SJCRH30 (cell line): ENCODE data around the gene TRRAP. TPM values are rescaled to one million over a fixed set of nuclear protein-coding genes. Genes with fewer than 3 reads are reported as not detected.

Experiments used
- DNase-seq, 2 experiments: peaks; one replicate each; pipeline ENCODE4 v3.0.0-alpha.2; 2015 to 2020
- H3K27ac ChIP-seq: fragments of 250-450 bp; sonication (Bioruptor Pico); 2 replicates; pipeline ENCODE4 v1.5.1; 2020; ENCODE audit warnings: mild to moderate bottlenecking, moderate library complexity
- H3K27me3 ChIP-seq: fragments of 250-450 bp; sonication (Bioruptor Pico); 2 replicates; pipeline ENCODE4 v1.5.1; 2020; ENCODE audit warnings: mild to moderate bottlenecking, moderate library complexity
- H3K36me3 ChIP-seq: fragments of 250-450 bp; sonication (Bioruptor Pico); 2 replicates; pipeline ENCODE4 v1.5.1; 2020; ENCODE audit warnings: mild to moderate bottlenecking, moderate library complexity
- H3K4me1 ChIP-seq: fragments of 250-450 bp; sonication (Bioruptor Pico); 2 replicates; pipeline ENCODE4 v1.5.1; 2020; ENCODE audit warnings: mild to moderate bottlenecking, moderate library complexity
- H3K4me3 ChIP-seq: fragments of 250-450 bp; sonication (Bioruptor Pico); 2 replicates; pipeline ENCODE4 v1.5.1; 2020; ENCODE audit warnings: mild to moderate bottlenecking, moderate library complexity
- H3K9me3 ChIP-seq: fragments of 250-450 bp; sonication (Bioruptor Pico); replicated peaks from 2 replicates; pipeline ENCODE4 v1.5.1; 2020; ENCODE audit warnings: mild to moderate bottlenecking, moderate library complexity
- total RNA-seq: library from RNA; depleted of rRNA; stranded (reverse); fragments of >200 nt; shearing (Covaris generic); gene quantifications from 2 replicates; pipeline ENCODE4 v1.2.3, GENCODE V29; 2014

Gene TRRAP
- total RNA-seq, 1 experiment from 2014 or later, result 28.7 TPM

DNA sequence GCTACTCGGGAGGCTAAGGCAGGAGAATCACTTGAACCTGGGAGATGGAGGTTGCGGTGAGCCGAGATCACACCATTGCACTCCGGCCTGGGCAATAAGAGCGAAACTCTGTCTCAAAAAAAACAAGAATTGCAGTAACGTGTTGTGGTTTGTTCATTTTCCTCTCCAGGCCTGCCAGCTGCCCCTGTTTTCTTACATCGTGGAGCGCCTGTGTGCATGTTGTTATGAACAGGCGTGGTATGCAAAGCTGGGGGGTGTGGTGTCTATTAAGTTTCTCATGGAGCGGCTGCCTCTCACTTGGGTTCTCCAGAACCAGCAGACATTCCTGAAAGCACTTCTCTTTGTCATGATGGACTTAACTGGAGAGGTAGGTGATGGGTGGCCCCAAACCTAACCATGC lies 52.1 kb downstream of the TRRAP start:
- Histone ChIP-seq H3K27ac (no peak overlapping the region), H3K4me1 (peaks cover 19% of the 10 kb centered on the region), H3K36me3 (peaks cover 77% of the 10 kb centered on the region), H3K9me3 (no peaks in the 10 kb centered on the region), H3K27me3 (no peaks in the 10 kb centered on the region), H3K4me3 (no peak overlapping the region)
- DNase-seq, result no peak

DNA sequence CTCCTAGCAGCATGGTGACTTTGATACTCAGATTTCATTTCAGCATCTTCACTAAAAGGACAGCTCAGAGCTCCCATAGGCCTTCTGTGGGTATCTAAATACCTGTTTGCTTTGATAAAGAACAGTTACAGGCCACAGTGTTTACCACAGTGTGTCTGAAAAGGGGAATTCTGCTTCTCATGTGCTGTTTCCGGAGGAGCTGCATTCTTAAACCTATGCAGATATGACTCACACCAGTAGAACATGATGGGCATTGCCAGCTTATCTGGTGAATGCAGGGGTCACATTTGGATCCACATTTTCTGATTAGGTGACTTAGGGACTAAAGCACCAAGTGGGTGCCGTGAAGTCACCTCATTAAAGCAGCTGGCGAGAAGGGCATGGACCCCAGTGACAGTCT lies 52.6 kb downstream of the TRRAP start:
- no peaks in the 10 kb centered on the region for H3K27me3 ChIP-seq
- no peak overlapping the region for H3K27ac ChIP-seq
- peaks cover 22% of the 10 kb centered on the region for H3K4me1 ChIP-seq
- no peaks in the 10 kb centered on the region for H3K9me3 ChIP-seq
- DNase-seq, result no peak
- no peak overlapping the region for H3K4me3 ChIP-seq
- H3K36me3 ChIP-seq, result peaks cover 72% of the 10 kb centered on the region

DNA sequence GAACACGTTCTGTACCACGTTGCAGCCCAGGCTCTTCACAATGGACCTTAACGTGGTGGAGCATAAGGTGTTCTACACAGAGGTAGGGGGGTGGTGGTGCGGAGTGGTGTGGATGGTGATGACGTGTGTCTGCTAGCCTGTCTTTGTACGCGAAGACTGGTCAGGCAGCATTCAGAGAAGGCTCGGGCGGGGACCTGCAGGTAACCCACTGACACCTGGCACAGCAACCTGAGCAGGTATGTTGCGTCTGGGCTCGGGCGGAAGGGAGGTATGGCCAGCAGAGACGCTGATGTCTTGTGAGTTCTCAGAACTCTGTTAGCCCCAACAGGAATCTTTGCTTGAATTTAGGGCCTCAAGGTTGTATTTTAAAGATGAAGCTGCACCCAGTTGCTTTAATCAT lies 55.0 kb downstream of the TRRAP start:
- Histone ChIP-seq H3K36me3 (peaks cover 71% of the 10 kb centered on the region), H3K9me3 (no peaks in the 10 kb centered on the region), H3K4me1 (peaks cover 27% of the 10 kb centered on the region), H3K27ac (no peak overlapping the region), H3K27me3 (no peaks in the 10 kb centered on the region), H3K4me3 (no peak overlapping the region)
- no peak for DNase-seq

DNA sequence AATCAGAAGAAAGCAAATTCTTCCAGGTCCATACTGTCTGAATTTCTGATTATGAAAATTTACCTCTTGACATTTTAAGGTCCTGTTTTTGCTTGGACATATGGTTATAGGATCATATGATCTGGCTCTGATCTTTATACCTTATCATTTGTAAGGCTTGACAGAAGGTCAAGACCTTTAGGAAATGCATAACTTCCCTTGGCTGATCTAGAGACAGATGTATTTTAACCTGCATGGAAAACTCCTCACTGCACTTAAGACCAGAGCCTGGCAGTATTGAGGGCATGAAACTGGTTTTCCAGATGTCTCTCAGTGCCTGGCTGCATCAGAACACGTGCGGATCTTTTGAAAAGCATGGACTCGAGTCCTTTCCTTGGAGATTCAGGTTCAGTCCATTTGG lies 55.9 kb downstream of the TRRAP start:
- peaks cover 72% of the 10 kb centered on the region for H3K36me3 ChIP-seq

DNA sequence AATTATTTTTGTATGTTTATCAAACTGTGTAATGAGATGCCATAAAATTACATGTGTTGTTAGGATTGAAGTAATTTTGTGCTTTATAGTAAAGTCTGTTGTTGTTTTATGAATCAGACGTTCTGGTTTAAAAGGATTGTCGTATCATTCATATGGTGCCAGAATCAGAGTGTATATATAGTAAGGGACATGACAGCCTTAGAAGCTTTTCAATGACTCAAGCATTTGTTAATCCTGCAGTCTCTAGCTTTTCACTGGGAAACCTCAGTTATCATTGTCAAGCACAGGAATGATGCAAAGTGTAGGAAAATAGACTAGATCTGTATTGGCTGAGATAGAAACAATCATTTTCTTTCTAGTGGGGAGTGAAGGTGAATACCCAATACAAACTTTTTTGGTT lies 57.5 kb downstream of the TRRAP start:
- H3K4me1 ChIP-seq, result peaks cover 27% of the 10 kb centered on the region
- no peak overlapping the region for H3K4me3 ChIP-seq
- peak overlapping the region; percentile 64 for H3K27ac ChIP-seq
- H3K36me3 ChIP-seq, result peaks cover 72% of the 10 kb centered on the region
- no peaks in the 10 kb centered on the region for H3K9me3 ChIP-seq
- no peaks in the 10 kb centered on the region for H3K27me3 ChIP-seq
- peak in 1 of 2 experiments; percentile 25 for DNase-seq

More for the DNA sequence above, 55.9 kb downstream of the TRRAP start:
- Histone ChIP-seq H3K27me3 (no peaks in the 10 kb centered on the region), H3K27ac (peak overlapping the region; percentile 64; the same call in 1 of the 2 replicates), H3K9me3 (no peaks in the 10 kb centered on the region), H3K4me1 (peaks cover 27% of the 10 kb centered on the region), H3K4me3 (no peak overlapping the region)
- no peak for DNase-seq

DNA sequence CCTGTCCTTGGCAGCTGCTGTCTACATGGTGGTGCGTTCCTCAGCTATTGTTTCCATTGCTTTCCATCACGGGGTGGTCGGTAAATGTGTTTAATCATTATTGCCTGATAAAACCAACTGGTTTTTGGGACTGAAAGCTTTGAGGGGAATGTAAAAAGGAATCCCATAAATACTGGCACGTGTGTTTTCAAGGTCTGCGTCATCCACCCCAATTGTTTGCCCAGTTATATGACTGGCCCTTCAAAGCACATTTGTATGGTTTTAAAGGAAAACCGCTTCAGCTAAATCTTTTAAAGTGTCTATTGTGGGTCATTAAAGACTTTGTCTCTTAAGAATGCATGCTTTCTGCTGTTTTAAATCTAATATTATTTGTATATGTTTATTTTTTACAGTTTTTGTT lies 65.0 kb downstream of the TRRAP start:
- H3K36me3 ChIP-seq, result peaks cover 65% of the 10 kb centered on the region
- no peaks in the 10 kb centered on the region for H3K9me3 ChIP-seq
- H3K4me3 ChIP-seq, result no peak overlapping the region
- no peak overlapping the region for H3K27ac ChIP-seq
- no peaks in the 10 kb centered on the region for H3K27me3 ChIP-seq
- DNase-seq, result no peak
- no peaks in the 10 kb centered on the region for H3K4me1 ChIP-seq

DNA sequence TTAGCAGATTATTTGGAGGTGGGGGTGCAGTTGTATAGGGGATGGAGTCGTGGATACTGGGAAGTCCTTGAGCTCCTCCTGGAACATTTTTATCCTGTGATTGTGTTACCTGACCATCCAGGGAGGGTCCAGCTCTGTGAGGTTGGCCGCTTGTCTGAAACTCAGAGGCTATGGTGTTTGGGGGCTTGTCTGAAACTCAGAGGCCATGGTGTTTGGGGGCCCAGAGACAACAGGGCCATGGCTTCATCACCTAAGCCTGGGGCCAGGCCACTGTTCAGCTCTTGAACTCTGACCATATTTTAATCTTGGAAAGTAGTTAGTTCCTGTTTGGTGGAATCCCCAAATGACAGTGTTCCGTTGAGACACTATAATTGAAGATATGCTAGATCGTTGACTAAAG lies 66.1 kb downstream of the TRRAP start:
- no peak for DNase-seq
- H3K36me3 ChIP-seq, result peaks cover 66% of the 10 kb centered on the region
- no peaks in the 10 kb centered on the region for H3K9me3 ChIP-seq
- no peaks in the 10 kb centered on the region for H3K27me3 ChIP-seq
- no peak overlapping the region for H3K27ac ChIP-seq
- H3K4me3 ChIP-seq, result no peak overlapping the region
- H3K4me1 ChIP-seq, result no peaks in the 10 kb centered on the region

DNA sequence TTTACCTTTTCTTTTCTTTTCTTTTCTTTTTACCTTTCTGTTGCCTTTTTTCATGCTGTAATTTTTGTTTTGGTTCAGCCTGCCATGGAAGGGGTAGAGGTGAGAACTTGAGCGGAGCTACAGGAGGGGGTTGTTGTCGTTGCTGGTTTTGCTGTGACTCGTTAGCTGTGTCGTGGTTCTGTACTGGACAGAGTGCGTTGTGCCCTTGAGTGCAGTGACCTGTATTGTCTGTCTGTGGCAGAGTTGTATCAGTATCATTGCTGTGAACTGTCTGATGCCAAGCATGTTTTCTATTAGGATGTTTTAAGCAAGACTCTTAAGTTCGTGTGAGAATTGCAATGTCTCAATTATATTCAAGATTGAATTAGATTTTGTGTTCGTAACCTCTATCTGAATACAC lies 67.5 kb downstream of the TRRAP start:
- peaks cover 70% of the 10 kb centered on the region for H3K36me3 ChIP-seq
- DNase-seq, result no peak
- H3K9me3 ChIP-seq, result no peaks in the 10 kb centered on the region

GRCh38 chr7:98946389-98946788 lies 68.1 kb downstream of the TRRAP start:
- Histone ChIP-seq H3K4me3 (no peak overlapping the region), H3K27ac (no peak overlapping the region), H3K36me3 (peaks cover 74% of the 10 kb centered on the region), H3K9me3 (no peaks in the 10 kb centered on the region), H3K4me1 (no peaks in the 10 kb centered on the region), H3K27me3 (no peaks in the 10 kb centered on the region)
- no peak for DNase-seq

More for the DNA sequence above, 67.5 kb downstream of the TRRAP start:
- Histone ChIP-seq H3K27ac (no peak overlapping the region), H3K4me3 (no peak overlapping the region), H3K4me1 (no peaks in the 10 kb centered on the region), H3K27me3 (no peaks in the 10 kb centered on the region)

GRCh38 chr7:98949336-98950044 lies 71.2 kb downstream of the TRRAP start:
- no peaks in the 10 kb centered on the region for H3K4me1 ChIP-seq
- H3K9me3 ChIP-seq, result no peaks in the 10 kb centered on the region
- no peak overlapping the region for H3K27ac ChIP-seq
- H3K4me3 ChIP-seq, result no peak overlapping the region
- no peaks in the 10 kb centered on the region for H3K27me3 ChIP-seq
- DNase-seq, result no peak
- H3K36me3 ChIP-seq, result peaks cover 79% of the 10 kb centered on the region

DNA sequence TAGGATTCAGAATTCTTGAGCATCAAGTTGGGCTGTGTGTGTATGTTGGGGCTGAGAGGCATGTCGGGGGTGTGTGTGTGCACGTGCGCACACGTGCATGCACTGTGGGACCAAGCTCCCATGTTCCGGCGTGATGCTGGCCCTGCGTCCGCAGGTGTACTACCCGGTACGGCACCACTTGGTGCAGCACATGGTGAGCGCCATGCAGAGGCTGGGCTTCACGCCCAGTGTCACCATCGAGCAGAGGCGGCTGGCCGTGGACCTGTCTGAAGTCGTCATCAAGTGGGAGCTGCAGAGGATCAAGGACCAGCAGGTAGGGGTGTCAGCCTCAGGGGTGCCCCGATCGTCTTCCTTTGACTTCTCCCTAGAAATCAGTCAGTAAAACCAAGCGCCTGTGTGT lies 77.7 kb downstream of the TRRAP start:
- Histone ChIP-seq H3K9me3 (no peaks in the 10 kb centered on the region), H3K27me3 (no peaks in the 10 kb centered on the region), H3K27ac (no peak overlapping the region), H3K4me3 (no peak overlapping the region), H3K4me1 (no peaks in the 10 kb centered on the region), H3K36me3 (peaks cover 79% of the 10 kb centered on the region)
- DNase-seq, result no peak

- Histone ChIP-seq H3K9me3 (no peaks in the 10 kb centered on the region), H3K27me3 (no peaks in the 10 kb centered on the region), H3K36me3 (peaks cover 79% of the 10 kb centered on the region), H3K4me1 (no peaks in the 10 kb centered on the region), H3K4me3 (no peak overlapping the region), H3K27ac (no peak overlapping the region)
- no peak for DNase-seq
These were observed 78.1 kb downstream of the TRRAP start for GRCh38 chr7:98956469-98956868.

GRCh38 chr7:98956937-98957336 lies 78.6 kb downstream of the TRRAP start:
- no peaks in the 10 kb centered on the region for H3K4me1 ChIP-seq
- peaks cover 79% of the 10 kb centered on the region for H3K36me3 ChIP-seq
- no peaks in the 10 kb centered on the region for H3K9me3 ChIP-seq
- H3K27ac ChIP-seq, result no peak overlapping the region
- no peak overlapping the region for H3K4me3 ChIP-seq
- H3K27me3 ChIP-seq, result no peaks in the 10 kb centered on the region
- no peak for DNase-seq

DNA sequence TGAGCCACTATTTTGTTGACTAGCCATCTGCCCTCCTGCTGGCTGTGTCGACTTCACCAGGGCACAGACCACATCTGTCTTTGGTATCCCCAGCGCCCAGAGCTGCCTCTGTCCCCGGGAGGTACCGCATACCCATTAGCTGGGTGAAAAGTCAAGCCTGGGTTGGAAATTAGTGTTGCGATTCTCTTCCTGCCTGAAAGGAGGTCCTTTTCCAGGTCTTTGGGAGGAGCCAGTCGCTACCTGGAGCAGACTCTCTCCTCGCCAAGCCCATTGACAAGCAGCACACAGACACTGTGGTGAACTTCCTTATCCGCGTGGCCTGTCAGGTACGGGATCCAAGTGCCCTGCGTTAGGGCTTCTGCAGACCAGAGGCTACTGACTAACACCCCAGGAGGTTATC lies 79.4 kb downstream of the TRRAP start:
- DNase-seq, result no peak
- Histone ChIP-seq H3K4me3 (no peak overlapping the region), H3K4me1 (no peaks in the 10 kb centered on the region), H3K27ac (no peak overlapping the region), H3K9me3 (no peaks in the 10 kb centered on the region), H3K27me3 (no peaks in the 10 kb centered on the region), H3K36me3 (peaks cover 79% of the 10 kb centered on the region)

DNA sequence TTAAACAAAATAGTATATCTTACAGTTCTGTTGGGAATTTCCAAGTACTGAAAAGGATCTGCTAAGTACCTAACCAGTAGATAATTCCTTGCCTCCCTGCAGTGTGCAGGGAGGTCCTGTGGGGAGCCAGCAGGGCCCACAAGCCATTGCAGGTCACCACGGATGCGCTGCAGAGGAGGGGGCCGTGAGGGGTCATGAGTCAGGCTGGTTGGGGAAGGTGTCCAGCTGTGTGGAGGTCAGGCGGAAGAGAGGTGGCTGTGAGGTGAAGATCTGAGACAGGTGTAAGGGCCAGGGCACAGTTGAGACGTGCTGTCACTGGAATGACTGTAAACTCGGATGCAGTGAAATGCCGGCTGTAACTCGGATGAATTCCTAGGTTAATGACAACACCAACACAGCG lies 80.6 kb downstream of the TRRAP start:
- H3K36me3 ChIP-seq, result peaks cover 79% of the 10 kb centered on the region
- no peak overlapping the region for H3K27ac ChIP-seq
- no peaks in the 10 kb centered on the region for H3K4me1 ChIP-seq
- DNase-seq, result no peak
- H3K9me3 ChIP-seq, result no peaks in the 10 kb centered on the region
- no peaks in the 10 kb centered on the region for H3K27me3 ChIP-seq
- H3K4me3 ChIP-seq, result no peak overlapping the region

DNA sequence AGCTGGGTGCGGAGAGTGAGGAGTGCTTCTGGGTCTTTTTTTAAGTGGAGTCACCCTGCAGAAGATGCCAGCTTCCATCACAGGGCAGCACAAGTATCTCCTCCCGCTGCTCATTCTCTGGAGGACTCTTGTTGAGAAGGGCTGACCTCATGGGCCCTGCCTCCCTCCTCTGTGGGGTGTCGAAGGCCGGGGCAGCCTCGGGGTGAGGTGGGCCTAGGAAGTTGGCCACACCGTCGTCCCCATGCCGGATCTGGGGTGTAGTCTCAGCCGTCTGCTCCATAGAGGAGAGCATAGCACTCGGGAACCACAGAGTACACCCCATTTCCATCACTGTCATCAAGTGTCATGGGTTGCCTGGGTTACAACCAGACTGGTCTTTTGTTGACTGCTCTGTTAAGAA lies 85.0 kb downstream of the TRRAP start:
- no peaks in the 10 kb centered on the region for H3K9me3 ChIP-seq
- no peak overlapping the region for H3K4me3 ChIP-seq
- H3K36me3 ChIP-seq, result peaks cover 77% of the 10 kb centered on the region
- no peak overlapping the region for H3K27ac ChIP-seq
- no peaks in the 10 kb centered on the region for H3K4me1 ChIP-seq
- DNase-seq, result no peak
- H3K27me3 ChIP-seq, result no peaks in the 10 kb centered on the region
